ENCODE data around the gene ZNF780A.

DNA sequence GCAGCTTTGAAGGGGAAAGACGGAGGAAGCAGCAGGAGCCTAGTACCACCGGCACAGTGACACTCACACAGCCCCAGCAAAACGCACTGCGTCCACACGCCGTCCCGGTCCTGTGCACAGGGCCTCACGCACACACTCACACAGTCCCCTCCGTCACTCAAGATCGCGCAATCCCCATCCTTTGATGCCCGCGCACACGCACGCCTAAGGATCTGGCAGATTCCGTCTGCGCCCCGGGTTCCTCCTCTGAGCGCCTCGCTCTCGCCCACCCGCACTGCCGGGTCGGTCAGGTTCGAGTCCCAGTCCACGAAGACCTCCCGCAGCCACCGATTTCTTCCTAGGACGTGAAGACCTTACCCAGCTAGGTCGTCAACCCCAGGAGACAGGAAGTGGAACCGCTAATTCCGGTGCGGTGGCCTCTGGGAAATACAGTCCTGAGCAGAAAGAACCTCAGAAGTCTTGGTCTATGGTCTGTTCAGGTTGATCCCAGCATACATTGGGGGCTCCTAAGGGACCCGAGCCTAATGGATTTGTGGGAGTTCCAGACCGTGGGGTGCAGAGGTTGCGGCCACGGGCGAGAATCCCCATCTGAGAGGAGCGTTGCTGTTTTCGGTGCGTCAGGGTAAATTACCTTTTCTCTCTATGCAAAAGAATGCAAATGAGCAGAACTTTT, 34.8 kb downstream of the ZNF780A start, which contains the start of gene ZNF780B:
- no peak for TF ChIP-seq CTCF (IDR thresholded peaks at IDR 0.05; ENCODE audit: control extremely low read depth in 1 of 3, insufficient read depth in 1 of 3, low read depth in 1 of 3, low read length in 3 of 3)
- TF ChIP-seq ZNF274 (IDR thresholded peaks at IDR 0.05; ENCODE audit: borderline replicate concordance, extremely low read depth, low read length): no peak
- no peak for TF ChIP-seq SIRT6 (IDR thresholded peaks at IDR 0.05; ENCODE audit: low read length)
- no peak; the same call in 1 of the 2 replicates for TF ChIP-seq MAX (IDR thresholded peaks at IDR 0.05)
- peak; percentile 18; the same call in 1 of the 2 replicates for TF ChIP-seq BACH1 (IDR thresholded peaks at IDR 0.05; ENCODE audit: low read length)
- TF ChIP-seq POLR2AphosphoS5 (IDR thresholded peaks at IDR 0.05; ENCODE audit: low read depth, low read length): no peak
- TF ChIP-seq SRF (IDR thresholded peaks at IDR 0.05; ENCODE audit: low read depth, low read length): no peak
- no peak for TF ChIP-seq SP1 (IDR thresholded peaks at IDR 0.05; ENCODE audit: low read depth, low read length)
- TF ChIP-seq RNF2 (IDR thresholded peaks at IDR 0.05; ENCODE audit: borderline replicate concordance, low read depth, low read length, missing control alignments, poor library complexity, severe bottlenecking): no peak
- TF ChIP-seq RBBP5 (IDR thresholded peaks at IDR 0.05; ENCODE audit: borderline replicate concordance, low read depth, low read length): peak; percentile 45; the same call in 1 of the 2 replicates
- TF ChIP-seq POLR2A (IDR thresholded peaks at IDR 0.05; ENCODE audit: control extremely low read depth in 1 of 2, low read depth in 2 of 2, low read length in 2 of 2): no peak; a peak in 1 of 3 replicates
- TF ChIP-seq EP300 (IDR thresholded peaks at IDR 0.05; ENCODE audit: borderline replicate concordance in 1 of 2, low read depth in 2 of 2, low read length in 2 of 2): no peak

Measured in H1 (cell line).